ENCODE results near the gene NAGLU. TPM values are rescaled to one million over a fixed set of nuclear protein-coding genes. Genes with fewer than 3 reads are reported as not detected.
A peak's percentile ranks its signal among the peaks of the same experiment; 100 is the strongest.

NAGLU gene
- total RNA-seq, 1 donor from 2014 or later: 94.7 TPM

DNA sequence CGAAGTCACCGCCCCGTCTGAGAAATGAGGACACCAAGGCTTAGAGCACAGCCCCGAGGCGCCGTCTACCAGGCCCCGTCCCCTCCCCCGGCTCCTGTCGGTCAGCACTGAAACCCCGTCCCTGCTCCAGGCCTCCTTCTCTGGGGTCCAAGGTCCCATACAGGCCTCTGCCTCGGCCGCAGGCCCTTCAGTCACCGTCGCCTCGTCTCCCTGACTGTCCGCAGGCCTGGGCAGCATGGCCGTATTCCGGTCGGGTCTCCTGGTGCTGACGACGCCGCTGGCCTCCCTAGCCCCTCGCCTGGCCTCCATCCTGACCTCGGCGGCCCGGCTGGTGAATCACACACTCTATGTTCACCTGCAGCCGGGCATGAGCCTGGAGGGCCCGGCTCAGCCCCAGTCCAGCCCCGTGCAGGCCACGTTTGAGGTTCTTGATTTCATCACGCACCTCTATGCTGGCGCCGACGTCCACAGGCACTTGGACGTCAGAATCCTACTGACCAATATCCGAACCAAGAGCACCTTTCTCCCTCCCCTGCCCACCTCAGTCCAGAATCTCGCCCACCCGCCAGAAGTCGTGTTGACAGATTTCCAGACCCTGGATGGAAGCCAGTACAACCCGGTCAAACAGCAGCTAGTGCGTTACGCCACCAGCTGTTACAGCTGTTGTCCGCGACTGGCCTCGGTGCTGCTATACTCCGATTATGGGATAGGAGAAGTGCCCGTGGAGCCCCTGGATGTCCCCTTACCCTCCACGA, 26.5 kb downstream of the NAGLU start:
- peak overlapping the region; percentile 84 to 87 for H3K27ac ChIP-seq
- no peaks in the 10 kb centered on the region for H3K27me3 ChIP-seq
- DNase-seq (ENCODE audit: low spot score in 2 of 2): no peak
- TF ChIP-seq, protein P1, sequence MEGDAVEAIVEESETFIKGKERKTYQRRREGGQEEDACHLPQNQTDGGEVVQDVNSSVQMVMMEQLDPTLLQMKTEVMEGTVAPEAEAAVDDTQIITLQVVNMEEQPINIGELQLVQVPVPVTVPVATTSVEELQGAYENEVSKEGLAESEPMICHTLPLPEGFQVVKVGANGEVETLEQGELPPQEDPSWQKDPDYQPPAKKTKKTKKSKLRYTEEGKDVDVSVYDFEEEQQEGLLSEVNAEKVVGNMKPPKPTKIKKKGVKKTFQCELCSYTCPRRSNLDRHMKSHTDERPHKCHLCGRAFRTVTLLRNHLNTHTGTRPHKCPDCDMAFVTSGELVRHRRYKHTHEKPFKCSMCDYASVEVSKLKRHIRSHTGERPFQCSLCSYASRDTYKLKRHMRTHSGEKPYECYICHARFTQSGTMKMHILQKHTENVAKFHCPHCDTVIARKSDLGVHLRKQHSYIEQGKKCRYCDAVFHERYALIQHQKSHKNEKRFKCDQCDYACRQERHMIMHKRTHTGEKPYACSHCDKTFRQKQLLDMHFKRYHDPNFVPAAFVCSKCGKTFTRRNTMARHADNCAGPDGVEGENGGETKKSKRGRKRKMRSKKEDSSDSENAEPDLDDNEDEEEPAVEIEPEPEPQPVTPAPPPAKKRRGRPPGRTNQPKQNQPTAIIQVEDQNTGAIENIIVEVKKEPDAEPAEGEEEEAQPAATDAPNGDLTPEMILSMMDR (IDR thresholded peaks at IDR 0.05): no peak
- peak overlapping the region; percentile 84 for H3K4me3 ChIP-seq
- H3K4me1 ChIP-seq: peaks cover 5 to 31% of the 10 kb centered on the region in 2 donors
- H3K9me3 ChIP-seq: no peaks in the 10 kb centered on the region
- intact Hi-C loops (cut with DNase I): loop anchor here (1.0 to 5.0 kb wide), 2 partner anchors 26 to 115 kb away; partner anchors contain the start of genes NAGLU and PLEKHH3
- peaks cover 16 to 19% of the 10 kb centered on the region in 2 donors for H3K36me3 ChIP-seq

DNA sequence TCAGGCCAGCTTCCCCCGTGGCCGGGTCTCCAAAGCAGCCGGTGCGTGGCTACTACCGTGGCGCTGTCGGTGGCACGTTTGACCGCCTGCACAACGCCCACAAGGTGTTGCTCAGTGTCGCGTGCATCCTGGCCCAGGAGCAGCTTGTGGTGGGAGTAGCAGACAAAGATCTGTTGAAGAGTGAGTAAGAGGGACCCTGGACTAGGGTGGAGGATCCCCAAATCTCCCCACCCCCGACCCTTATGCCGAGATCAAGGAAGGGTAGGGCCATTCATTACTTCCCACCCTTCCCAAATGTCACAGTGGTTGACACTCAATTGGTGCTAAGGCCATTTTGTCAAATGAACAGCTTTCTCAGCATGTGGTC, 27.1 kb downstream of the NAGLU start:
- H3K27ac ChIP-seq: peak overlapping the region; percentile 84 to 87
- intact Hi-C loops (cut with DNase I): loop anchor here (5.0 kb wide), 1 partner anchor 114 kb away; the partner anchor contains the start of gene PLEKHH3
- TF ChIP-seq, protein P1 (IDR thresholded peaks at IDR 0.05): no peak

DNA sequence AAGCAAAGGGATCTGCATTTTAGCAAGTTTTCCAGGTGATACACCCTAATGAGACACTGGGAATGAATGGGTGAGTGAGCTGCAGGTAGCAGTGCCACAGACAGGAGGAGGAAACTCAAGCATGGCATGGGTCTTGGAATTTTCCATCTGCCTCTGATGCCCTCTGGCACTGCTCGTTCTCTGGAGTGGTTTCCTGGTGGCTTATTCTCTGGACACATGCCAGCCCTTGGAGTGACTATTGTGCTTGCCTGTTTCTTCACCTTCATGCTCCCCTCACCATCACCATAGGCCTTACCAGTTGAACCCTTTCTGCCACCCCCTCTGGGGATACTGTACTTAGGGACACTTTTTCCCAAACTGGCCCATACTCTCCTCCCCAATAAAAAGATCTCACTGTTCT, 27.5 kb downstream of the NAGLU start:
- TF ChIP-seq, protein P1 (IDR thresholded peaks at IDR 0.05): no peak
- H3K27me3 ChIP-seq: no peaks in the 10 kb centered on the region
- no peaks in the 10 kb centered on the region for H3K9me3 ChIP-seq
- peak overlapping the region in 1 of 2 donors; percentile 19 for H3K27ac ChIP-seq
- H3K36me3 ChIP-seq: peaks cover 16 to 21% of the 10 kb centered on the region in 2 donors
- H3K4me3 ChIP-seq: peak overlapping the region in 1 of 2 donors; percentile 84
- peaks cover 5 to 37% of the 10 kb centered on the region in 2 donors for H3K4me1 ChIP-seq
- intact Hi-C loops (cut with DNase I): loop anchor here (5.0 kb wide), 1 partner anchor 114 kb away; the partner anchor contains the start of gene PLEKHH3
- no peak for DNase-seq (ENCODE audit: low spot score in 2 of 2)

More for the DNA sequence above, 27.1 kb downstream of the NAGLU start:
- Histone ChIP-seq H3K27me3 (no peaks in the 10 kb centered on the region), H3K4me1 (peaks cover 5 to 35% of the 10 kb centered on the region in 2 donors), H3K4me3 (peak overlapping the region; percentile 84), H3K9me3 (no peaks in the 10 kb centered on the region), H3K36me3 (peaks cover 16 to 19% of the 10 kb centered on the region in 2 donors)
- DNase-seq (ENCODE audit: low spot score in 2 of 2): no peak

DNA sequence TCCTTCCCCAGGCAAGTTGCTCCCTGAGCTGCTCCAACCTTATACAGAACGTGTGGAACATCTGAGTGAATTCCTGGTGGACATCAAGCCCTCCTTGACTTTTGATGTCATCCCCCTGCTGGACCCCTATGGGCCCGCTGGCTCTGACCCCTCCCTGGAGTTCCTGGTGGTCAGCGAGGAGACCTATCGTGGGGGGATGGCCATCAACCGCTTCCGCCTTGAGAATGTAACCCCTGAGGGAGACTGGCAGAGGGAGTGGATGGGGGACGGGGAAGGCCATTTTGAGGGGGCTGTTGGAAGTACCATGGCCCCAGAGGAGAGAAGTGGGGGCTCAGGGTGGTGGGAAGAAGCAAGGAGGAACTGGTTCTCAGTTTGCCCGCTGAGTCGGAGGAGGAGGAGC, 27.9 kb downstream of the NAGLU start:
- H3K27ac ChIP-seq: peak overlapping the region in 1 of 2 donors; percentile 19
- no peaks in the 10 kb centered on the region for H3K27me3 ChIP-seq
- no peak for DNase-seq (ENCODE audit: low spot score in 2 of 2)
- H3K4me1 ChIP-seq: peaks cover 5 to 37% of the 10 kb centered on the region in 2 donors
- no peak overlapping the region for H3K4me3 ChIP-seq
- H3K9me3 ChIP-seq: no peaks in the 10 kb centered on the region
- TF ChIP-seq, protein P1 (IDR thresholded peaks at IDR 0.05): no peak
- peaks cover 19 to 25% of the 10 kb centered on the region in 2 donors for H3K36me3 ChIP-seq
- intact Hi-C loops (cut with DNase I): loop anchor here (5.0 kb wide), 1 partner anchor 113 kb away; the partner anchor contains the start of gene PLEKHH3

DNA sequence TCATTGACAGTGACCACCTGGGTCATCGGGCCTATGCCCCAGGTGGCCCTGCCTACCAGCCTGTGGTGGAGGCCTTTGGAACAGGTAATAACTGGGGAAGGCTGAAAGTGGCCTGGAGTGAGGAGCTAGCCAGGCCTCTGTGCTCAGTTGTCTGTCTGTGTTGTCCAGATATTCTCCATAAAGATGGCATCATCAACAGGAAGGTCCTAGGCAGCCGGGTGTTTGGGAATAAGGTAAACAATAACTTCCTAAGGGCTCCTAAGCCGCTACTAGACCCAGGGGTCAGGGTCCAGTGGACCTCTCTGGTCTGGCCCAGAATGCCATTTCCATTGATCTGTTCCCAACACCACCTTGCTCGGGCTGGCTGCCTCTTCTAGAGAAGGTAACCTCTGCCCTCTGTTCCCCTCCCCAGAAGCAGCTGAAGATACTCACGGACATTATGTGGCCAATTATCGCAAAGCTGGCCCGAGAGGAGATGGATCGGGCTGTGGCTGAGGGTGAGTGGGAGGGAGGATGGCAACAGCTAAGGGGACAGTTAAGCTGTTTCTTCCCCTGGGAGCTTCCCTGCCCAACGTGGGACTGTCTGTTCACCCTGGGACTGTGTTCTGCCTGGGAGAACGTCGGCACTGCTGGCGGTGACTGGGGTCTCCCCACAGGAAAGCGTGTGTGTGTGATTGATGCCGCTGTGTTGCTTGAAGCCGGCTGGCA, 28.9 kb downstream of the NAGLU start:
- DNase-seq (ENCODE audit: low spot score in 2 of 2): no peak
- Histone ChIP-seq H3K4me3 (no peak overlapping the region), H3K27ac (no peak overlapping the region), H3K27me3 (no peaks in the 10 kb centered on the region), H3K36me3 (peaks cover 27 to 35% of the 10 kb centered on the region in 2 donors), H3K4me1 (peaks cover 5 to 37% of the 10 kb centered on the region in 2 donors), H3K9me3 (no peaks in the 10 kb centered on the region)
- intact Hi-C loops (cut with DNase I): loop anchor here (5.0 kb wide), 1 partner anchor 112 kb away; the partner anchor contains the start of gene PLEKHH3
- TF ChIP-seq, protein P1 (IDR thresholded peaks at IDR 0.05): no peak
